Panc1 (cell line): ENCODE data around the gene POLE4. TPM values are rescaled to one million over a fixed set of nuclear protein-coding genes. Genes with fewer than 3 reads are reported as not detected.

ENCODE experiments used
- ATAC-seq: fragments of 200-7000 bp; cut with Tn5 transposase; 2 replicates; pipeline ENCODE4 v1.9.1; 2020; ENCODE audit warnings: mild to moderate bottlenecking, moderate library complexity
- BruUV-seq: library from RNA; stranded (reverse); fragments of 400-500 nt; replicated peaks from 2 replicates; lab custom pipeline; 2021; lab: Mats Ljungman, UMichigan
- CTCF ChIA-PET: fragments of 300-600 bp; sonication (Branson Sonifier 250); formaldehyde crosslinking; loops from one replicate; lab custom pipeline; 2022; ENCODE audit warnings: antibody characterized with exemption; lab: Charles Lee
- POLR2A ChIA-PET: fragments of 300-600 bp; sonication (Branson Sonifier 250); formaldehyde crosslinking; loops from one replicate; lab custom pipeline; 2022; ENCODE audit warnings: antibody characterized with exemption; lab: Charles Lee
- DNase-seq: peaks from one replicate; pipeline ENCODE4 v3.0.0-alpha.2; 2010; ENCODE audit warnings: low read depth, low spot score
- H3K27ac ChIP-seq: 2 replicates; pipeline ENCODE4 v1.5.1; 2011; ENCODE audit warnings: mild to moderate bottlenecking, low read length, inconsistent platforms
- H3K27me3 ChIP-seq: fragments of 200-500 bp; sonication (Bioruptor generic); 2 replicates; pipeline ENCODE4 v1.6.0; 2014; ENCODE audit warnings: low read length, inconsistent platforms; ENCODE audit not compliant: control insufficient read depth, insufficient read depth
- H3K36me3 ChIP-seq: fragments of 200-500 bp; sonication (Bioruptor generic); 2 replicates; pipeline ENCODE4 v1.5.1; 2014; ENCODE audit warnings: inconsistent platforms, mild to moderate bottlenecking, low read length, moderate library complexity; ENCODE audit not compliant: control insufficient read depth, insufficient read depth
- H3K4me1 ChIP-seq: 2 replicates; pipeline ENCODE4 v1.5.1; 2011; ENCODE audit warnings: inconsistent platforms, mild to moderate bottlenecking, low read length, moderate library complexity; ENCODE audit not compliant: control insufficient read depth, insufficient read depth
- H3K4me3 ChIP-seq, 2 experiments: 2 replicates each; pipeline ENCODE4 v1.5.1; 2011 to 2012; ENCODE audit warnings: low read depth in 2 of 2, low read length in 2 of 2, mild to moderate bottlenecking in 2 of 2, inconsistent platforms in 1 of 2, moderate library complexity in 1 of 2
- H3K9me3 ChIP-seq: fragments of 200-500 bp; sonication (Bioruptor generic); 2 replicates; pipeline ENCODE4 v1.5.1; 2014; ENCODE audit warnings: low read depth, mild to moderate bottlenecking, inconsistent platforms, low read length, moderate library complexity; ENCODE audit not compliant: control insufficient read depth, insufficient read depth
- CTCF ChIP-seq: fragments of 450-650 bp; IDR thresholded peaks from 2 replicates; pipeline ENCODE4 v1.5.1; 2017; ENCODE audit warnings: mild to moderate bottlenecking
- POLR2AphosphoS5 ChIP-seq: IDR thresholded peaks from 2 replicates; pipeline ENCODE4 v1.6.1; 2012; ENCODE audit warnings: mild to moderate bottlenecking, low read depth, low read length, moderate library complexity
- SIN3A ChIP-seq: IDR thresholded peaks from 2 replicates; pipeline ENCODE4 v1.6.1; 2012; ENCODE audit warnings: low read depth, mild to moderate bottlenecking, low read length, moderate library complexity, borderline replicate concordance; ENCODE audit not compliant: insufficient read depth
- TCF7L2 ChIP-seq: IDR thresholded peaks from 2 replicates; pipeline ENCODE4 v1.6.1; 2011; ENCODE audit warnings: mild to moderate bottlenecking, low read depth, low read length, inconsistent platforms
- in situ Hi-C: cut with HindIII; loops from 2 replicates; pipeline ENCODE4 v1.10.0; 2016; ENCODE audit warnings: low sequenced_read_pairs, low pct_unique_long_range_greater_than_20kb
- intact Hi-C: fragments of 100-400 bp; cut with micrococcal nuclease; formaldehyde crosslinking; loops from one replicate; pipeline ENCODE4 v1.10.0; 2022; ENCODE audit not compliant: unreplicated experiment
- total RNA-seq: library from RNA; stranded (reverse); gene quantifications from one replicate; pipeline ENCODE4 v1.2.1, GENCODE V29; 2021; ENCODE audit not compliant: unreplicated experiment
- TF ChIP-seq, protein P1 (sequence below), 2 experiments: IDR thresholded peaks; 2 replicates each; pipeline ENCODE4 v1.6.1; 2011 to 2012; ENCODE audit warnings: low read depth in 2 of 2, control low read depth in 1 of 2, low read length in 1 of 2, mild to moderate bottlenecking in 1 of 2, moderate library complexity in 1 of 2; ENCODE audit not compliant: insufficient read depth in 1 of 2

The POLE4 gene
- total RNA-seq, 1 experiment from 2014 or later, result 103 TPM

DNA sequence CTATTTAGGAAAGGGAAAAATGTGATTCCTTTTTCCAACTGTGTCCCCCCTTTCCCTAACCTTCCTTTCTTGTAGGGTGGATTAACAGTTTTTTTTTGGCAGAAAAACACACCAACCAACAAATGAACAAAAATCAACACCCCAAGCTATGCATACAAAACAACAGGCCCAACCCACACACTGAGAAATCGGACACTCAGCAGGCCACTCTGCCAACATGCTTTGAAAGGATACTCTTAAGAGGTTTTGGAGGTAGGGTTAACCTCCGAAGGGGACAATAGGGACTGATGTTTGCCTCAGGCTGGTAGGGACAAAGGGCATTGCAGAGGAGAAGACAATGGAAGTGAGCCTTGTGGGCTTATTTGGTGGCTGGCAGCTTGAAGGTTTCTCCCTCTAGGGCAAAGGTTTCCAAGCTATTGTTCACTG is 33.1 kb upstream of the POLE4 start:
- no peaks in the 10 kb centered on the region for H3K9me3 ChIP-seq
- CTCF ChIA-PET, result no interaction called here
- no peak for DNase-seq
- no peaks in the 10 kb centered on the region for H3K4me1 ChIP-seq
- in situ Hi-C loops (no loop called here), intact Hi-C loops (no loop called here)
- H3K4me3 ChIP-seq, result no peak overlapping the region
- ATAC-seq, result no peak
- no TSS peak for BruUV-seq
- no peak overlapping the region for H3K27ac ChIP-seq
- POLR2A ChIA-PET, result interaction anchor here (0.7 kb wide), 1 partner anchor 113 kb away, joined by 5 read pairs; no protein-coding TSS in a partner anchor
- TF ChIP-seq SIN3A (no peak), TCF7L2 (no peak), CTCF (no peak), POLR2AphosphoS5 (no peak)
- TF ChIP-seq, protein P1, sequence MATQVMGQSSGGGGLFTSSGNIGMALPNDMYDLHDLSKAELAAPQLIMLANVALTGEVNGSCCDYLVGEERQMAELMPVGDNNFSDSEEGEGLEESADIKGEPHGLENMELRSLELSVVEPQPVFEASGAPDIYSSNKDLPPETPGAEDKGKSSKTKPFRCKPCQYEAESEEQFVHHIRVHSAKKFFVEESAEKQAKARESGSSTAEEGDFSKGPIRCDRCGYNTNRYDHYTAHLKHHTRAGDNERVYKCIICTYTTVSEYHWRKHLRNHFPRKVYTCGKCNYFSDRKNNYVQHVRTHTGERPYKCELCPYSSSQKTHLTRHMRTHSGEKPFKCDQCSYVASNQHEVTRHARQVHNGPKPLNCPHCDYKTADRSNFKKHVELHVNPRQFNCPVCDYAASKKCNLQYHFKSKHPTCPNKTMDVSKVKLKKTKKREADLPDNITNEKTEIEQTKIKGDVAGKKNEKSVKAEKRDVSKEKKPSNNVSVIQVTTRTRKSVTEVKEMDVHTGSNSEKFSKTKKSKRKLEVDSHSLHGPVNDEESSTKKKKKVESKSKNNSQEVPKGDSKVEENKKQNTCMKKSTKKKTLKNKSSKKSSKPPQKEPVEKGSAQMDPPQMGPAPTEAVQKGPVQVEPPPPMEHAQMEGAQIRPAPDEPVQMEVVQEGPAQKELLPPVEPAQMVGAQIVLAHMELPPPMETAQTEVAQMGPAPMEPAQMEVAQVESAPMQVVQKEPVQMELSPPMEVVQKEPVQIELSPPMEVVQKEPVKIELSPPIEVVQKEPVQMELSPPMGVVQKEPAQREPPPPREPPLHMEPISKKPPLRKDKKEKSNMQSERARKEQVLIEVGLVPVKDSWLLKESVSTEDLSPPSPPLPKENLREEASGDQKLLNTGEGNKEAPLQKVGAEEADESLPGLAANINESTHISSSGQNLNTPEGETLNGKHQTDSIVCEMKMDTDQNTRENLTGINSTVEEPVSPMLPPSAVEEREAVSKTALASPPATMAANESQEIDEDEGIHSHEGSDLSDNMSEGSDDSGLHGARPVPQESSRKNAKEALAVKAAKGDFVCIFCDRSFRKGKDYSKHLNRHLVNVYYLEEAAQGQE (IDR thresholded peaks at IDR 0.05; ENCODE audit: insufficient read depth in 1 of 2, low read depth in 2 of 2, low read length in 1 of 2), result no peak
- H3K27me3 ChIP-seq, result no peaks in the 10 kb centered on the region
- H3K36me3 ChIP-seq, result no peaks in the 10 kb centered on the region

- BruUV-seq, result no TSS peak
- CTCF ChIA-PET, result no interaction called here
- intact Hi-C loops, result no loop called here
Observed at GRCh38 chr2:74927621-74928020, 30.8 kb upstream of the POLE4 start.

More at GRCh38 chr2:74927621-74928020, 30.8 kb upstream of the POLE4 start:
- no peak for DNase-seq
- H3K36me3 ChIP-seq, result no peaks in the 10 kb centered on the region
- no peak overlapping the region for H3K27ac ChIP-seq
- no peak for ATAC-seq
- POLR2A ChIA-PET, result no interaction called here
- no peak overlapping the region for H3K4me3 ChIP-seq
- in situ Hi-C loops, result no loop called here
- TF ChIP-seq SIN3A (no peak), CTCF (no peak), TCF7L2 (no peak), POLR2AphosphoS5 (no peak)
- TF ChIP-seq, protein P1 (IDR thresholded peaks at IDR 0.05; ENCODE audit: insufficient read depth in 1 of 2, low read depth in 2 of 2, low read length in 1 of 2), result no peak
- no peaks in the 10 kb centered on the region for H3K27me3 ChIP-seq
- H3K9me3 ChIP-seq, result no peaks in the 10 kb centered on the region
- H3K4me1 ChIP-seq, result no peaks in the 10 kb centered on the region
